ENCODE results near the gene TK2.
A peak's percentile ranks its signal among the peaks of the same experiment; 100 is the strongest.
"Not testable (repeated sequence)": the region's sequence is repeated elsewhere in the genome, so short reads cannot be mapped to it uniquely, and the experiment has no call there.

Gene TK2

GRCh38 chr16:66516808-66517585 is 32.9 kb downstream of the TK2 start:
- ChIA-PET POLR2A (ENCODE audit: low non-redundant PET) (no interaction called here), CTCF (interaction anchor here (0.6 kb wide), 2 partner anchors 10 to 57 kb away, joined by 3 read pairs; no protein-coding TSS in a partner anchor)
- no peak for TF ChIP-seq CTCF (conservative IDR thresholded peaks at IDR 0.05; ENCODE audit: low read depth)
- peak; percentile 96 for DNase-seq (ENCODE audit: low spot score)
- H3K27ac ChIP-seq: peak overlapping the region; percentile 85

GRCh38 chr16:66516509-66516807 is 33.5 kb downstream of the TK2 start:
- H3K27ac ChIP-seq: peak overlapping the region; percentile 85
- CTCF ChIA-PET: no interaction called here
- DNase-seq (ENCODE audit: low spot score): no peak
- TF ChIP-seq CTCF (conservative IDR thresholded peaks at IDR 0.05; ENCODE audit: low read depth): no peak
- POLR2A ChIA-PET (ENCODE audit: low non-redundant PET): no interaction called here

- H3K27ac ChIP-seq: peak overlapping the region; percentile 85
- TF ChIP-seq CTCF (conservative IDR thresholded peaks at IDR 0.05; ENCODE audit: low read depth): no peak
- ChIA-PET POLR2A (ENCODE audit: low non-redundant PET) (no interaction called here), CTCF (no interaction called here)
- DNase-seq (ENCODE audit: low spot score): no peak
These were observed 34.1 kb downstream of the TK2 start for GRCh38 chr16:66515596-66516508.

GRCh38 chr16:66514980-66515595 is 34.8 kb downstream of the TK2 start:
- DNase-seq (ENCODE audit: low spot score); CTCF ChIA-PET; POLR2A ChIA-PET (ENCODE audit: low non-redundant PET): not testable (repeated sequence)
- H3K27ac ChIP-seq: peak overlapping the region; percentile 85

GRCh38 chr16:66514391-66514790 is 35.5 kb downstream of the TK2 start:
- peak overlapping the region; percentile 91; the same call in 1 of the 2 replicates for H3K27ac ChIP-seq
- POLR2A ChIA-PET (ENCODE audit: low non-redundant PET); CTCF ChIA-PET: not testable (repeated sequence)

GRCh38 chr16:66513111-66513723 is 36.7 kb downstream of the TK2 start:
- no peak for TF ChIP-seq CTCF (conservative IDR thresholded peaks at IDR 0.05; ENCODE audit: low read depth)
- H3K27ac ChIP-seq: peak overlapping the region; percentile 91
- POLR2A ChIA-PET (ENCODE audit: low non-redundant PET): no interaction called here
- no peak for DNase-seq (ENCODE audit: low spot score)
- CTCF ChIA-PET: no interaction called here

More at GRCh38 chr16:66514391-66514790, 35.5 kb downstream of the TK2 start:
- DNase-seq (ENCODE audit: low spot score): not testable (repeated sequence)

Measured in RWPE1 (cell line).